Liver (tissue), 9 donors: Measurements from ENCODE around the gene ST8SIA5. TPM values are rescaled to one million over a fixed set of nuclear protein-coding genes. Genes with fewer than 3 reads are reported as not detected.

Experiments
- DNase-seq: peaks from one replicate; pipeline ENCODE4 v3.0.0-alpha.2; 2017; ENCODE audit warnings: low spot score
- H3K27ac ChIP-seq, 2 donors: one replicate each; pipeline ENCODE4 v1.7.0; 2013; ENCODE audit warnings: inconsistent platforms in 2 of 2, low read length in 2 of 2, control low read depth in 1 of 2, low read depth in 1 of 2, mild to moderate bottlenecking in 1 of 2
- H3K27me3 ChIP-seq, 4 donors: one replicate each; pipeline versions ENCODE4 v1.6.1 to v1.7.0; 2013; ENCODE audit warnings: low read length in 3 of 4, inconsistent platforms in 1 of 4, mild to moderate bottlenecking in 1 of 4, moderate library complexity in 1 of 4; ENCODE audit not compliant: control insufficient read depth in 4 of 4, insufficient read depth in 4 of 4
- H3K36me3 ChIP-seq, 4 donors: one replicate each; pipeline versions ENCODE4 v1.6.1 to v1.7.0; 2013; ENCODE audit warnings: low read length in 3 of 4, mild to moderate bottlenecking in 3 of 4, low read depth in 1 of 4, moderate library complexity in 1 of 4; ENCODE audit not compliant: control insufficient read depth in 4 of 4, insufficient read depth in 3 of 4
- H3K4me1 ChIP-seq, 4 donors: one replicate each; pipeline versions ENCODE4 v1.6.1 to v1.7.0; 2013; ENCODE audit warnings: low read length in 3 of 4, mild to moderate bottlenecking in 3 of 4, moderate library complexity in 1 of 4; ENCODE audit not compliant: control insufficient read depth in 4 of 4, insufficient read depth in 4 of 4
- H3K4me3 ChIP-seq, 3 donors: one replicate each; pipeline versions ENCODE4 v1.6.1 to v1.7.0; 2013; ENCODE audit warnings: low read length in 3 of 3, control low read depth in 1 of 3, low read depth in 1 of 3, mild to moderate bottlenecking in 1 of 3
- H3K9ac ChIP-seq, 2 donors: one replicate each; pipeline ENCODE4 v1.7.0; 2013; ENCODE audit warnings: low read length in 2 of 2, mild to moderate bottlenecking in 2 of 2, moderate library complexity in 2 of 2, control low read depth in 1 of 2, low read depth in 1 of 2
- H3K9me3 ChIP-seq, 4 donors: one replicate each; pipeline versions ENCODE4 v1.6.1 to v1.7.0; 2013; ENCODE audit warnings: low read length in 3 of 4; ENCODE audit not compliant: control insufficient read depth in 4 of 4
- ATF3 ChIP-seq: IDR thresholded peaks from 2 replicates; pipeline ENCODE4 v1.6.1; 2016; ENCODE audit warnings: antibody characterized with exemption
- EGR1 ChIP-seq, 2 donors: IDR thresholded peaks; 2 replicates each; pipeline ENCODE4 v1.6.1; 2016 to 2018; ENCODE audit warnings: antibody characterized with exemption in 2 of 2, low read depth in 2 of 2
- FOXA1 ChIP-seq: IDR thresholded peaks from 2 replicates; pipeline ENCODE4 v1.6.1; 2016; ENCODE audit warnings: antibody characterized with exemption
- FOXA2 ChIP-seq: IDR thresholded peaks from 2 replicates; pipeline ENCODE4 v1.6.1; 2016; ENCODE audit warnings: antibody characterized with exemption
- GABPA ChIP-seq, 2 donors: IDR thresholded peaks in 1 of 2; conservative IDR thresholded peaks in 1 of 2; 2 replicates each; pipeline ENCODE4 v1.6.1; 2016; ENCODE audit warnings: antibody characterized with exemption in 2 of 2, mild to moderate bottlenecking in 1 of 2, moderate library complexity in 1 of 2
- HNF4A ChIP-seq, 2 donors: conservative IDR thresholded peaks; 2 replicates each; pipeline ENCODE4 v1.6.1; 2016; ENCODE audit warnings: antibody characterized with exemption in 2 of 2, mild to moderate bottlenecking in 2 of 2
- HNF4G ChIP-seq: IDR thresholded peaks from 2 replicates; pipeline ENCODE4 v1.6.1; 2016; ENCODE audit warnings: antibody characterized with exemption
- JUND ChIP-seq, 2 donors: IDR thresholded peaks; 2 replicates each; pipeline ENCODE4 v1.6.1; 2016; ENCODE audit warnings: antibody characterized with exemption in 2 of 2
- MAX ChIP-seq: IDR thresholded peaks from 2 replicates; pipeline ENCODE4 v1.6.1; 2016; ENCODE audit warnings: antibody characterized with exemption
- NR2F2 ChIP-seq: IDR thresholded peaks from 2 replicates; pipeline ENCODE4 v1.6.1; 2016; ENCODE audit warnings: antibody characterized with exemption
- RAD21 ChIP-seq, 2 donors: IDR thresholded peaks; 2 replicates each; pipeline ENCODE4 v1.6.1; 2016; ENCODE audit warnings: antibody characterized with exemption in 2 of 2, mild to moderate bottlenecking in 2 of 2
- REST ChIP-seq: IDR thresholded peaks from 2 replicates; pipeline ENCODE4 v1.6.1; 2016; ENCODE audit warnings: antibody characterized with exemption, mild to moderate bottlenecking
- RXRA ChIP-seq, 2 donors: IDR thresholded peaks; 2 replicates each; pipeline ENCODE4 v1.6.1; 2017 to 2018; ENCODE audit warnings: antibody characterized with exemption in 2 of 2, mild to moderate bottlenecking in 1 of 2
- SP1 ChIP-seq: IDR thresholded peaks from 2 replicates; pipeline ENCODE4 v1.6.1; 2018; ENCODE audit warnings: antibody characterized with exemption, mild to moderate bottlenecking
- TAF1 ChIP-seq: conservative IDR thresholded peaks from 2 replicates; pipeline ENCODE4 v1.6.1; 2016; ENCODE audit warnings: antibody characterized with exemption, mild to moderate bottlenecking
- YY1 ChIP-seq: IDR thresholded peaks from 2 replicates; pipeline ENCODE4 v1.6.1; 2016; ENCODE audit warnings: antibody characterized with exemption, mild to moderate bottlenecking
- WGBS: extraction: QIAGEN DNeasy Blood & Tissue Kit; methylation state at CpG from one replicate; pipeline ENCODE4 v1.1.7; 2013; 5-methylcytosine and 5-hydroxymethylcytosine counted together
- polyA plus RNA-seq, 2 donors: library from polyadenylated mRNA; stranded (reverse) in 1 of 2; unstranded in 1 of 2; fragments of 200-250 nt in 1 of 2; fragments of >200 nt in 1 of 2; fragmentation: Nextera tagmentation in 1 of 2; extraction: Ambion mirVana in 1 of 2; gene quantifications; one replicate each; pipeline versions ENCODE4 v1.2.1 to v1.2.3, GENCODE V29; 2013 to 2015
- total RNA-seq, 2 donors: library from RNA; depleted of rRNA; stranded (reverse); fragments of >200 nt; gene quantifications; one replicate each; pipeline ENCODE4 v1.2.3, GENCODE V29; 2014
- TF ChIP-seq, protein P1 (sequence below): IDR thresholded peaks from 2 replicates; pipeline ENCODE4 v1.6.1; 2016; ENCODE audit warnings: antibody characterized with exemption
- TF ChIP-seq, protein P2 (sequence below): fragments of 150-350 bp; IDR thresholded peaks from 2 replicates; pipeline ENCODE4 v1.5.1; 2017; ENCODE audit warnings: improper control_type of control experiment, low read depth, low read length; ENCODE audit not compliant: missing input control
- donor health status: healthy.
- donor health status: healthy.
- donor health status: healthy.
- donor health status: healthy.
- donor health status: healthy.

ST8SIA5 gene
- total and polyA plus RNA-seq, 4 donors = under 0.01 to 0.12 (median 0.05) TPM; not detected in 1

GRCh38 chr18:46789088-46789487, 32.2 kb upstream of the ST8SIA5 start:
- no peak overlapping the region for H3K27ac ChIP-seq
- H3K4me1 ChIP-seq = no peaks in the 10 kb centered on the region
- H3K27me3 ChIP-seq = no peaks in the 10 kb centered on the region
- H3K9ac ChIP-seq = no peak overlapping the region
- no peak overlapping the region for H3K4me3 ChIP-seq
- H3K36me3 ChIP-seq = no peaks in the 10 kb centered on the region
- TF ChIP-seq HNF4A (conservative IDR thresholded peaks at IDR 0.05) = no peak
- no peak for TF ChIP-seq FOXA2
- TF ChIP-seq SP1 = no peak
- no peak for TF ChIP-seq RAD21 (IDR thresholded peaks at IDR 0.05)
- TF ChIP-seq NR2F2 = no peak
- TF ChIP-seq, protein P1, sequence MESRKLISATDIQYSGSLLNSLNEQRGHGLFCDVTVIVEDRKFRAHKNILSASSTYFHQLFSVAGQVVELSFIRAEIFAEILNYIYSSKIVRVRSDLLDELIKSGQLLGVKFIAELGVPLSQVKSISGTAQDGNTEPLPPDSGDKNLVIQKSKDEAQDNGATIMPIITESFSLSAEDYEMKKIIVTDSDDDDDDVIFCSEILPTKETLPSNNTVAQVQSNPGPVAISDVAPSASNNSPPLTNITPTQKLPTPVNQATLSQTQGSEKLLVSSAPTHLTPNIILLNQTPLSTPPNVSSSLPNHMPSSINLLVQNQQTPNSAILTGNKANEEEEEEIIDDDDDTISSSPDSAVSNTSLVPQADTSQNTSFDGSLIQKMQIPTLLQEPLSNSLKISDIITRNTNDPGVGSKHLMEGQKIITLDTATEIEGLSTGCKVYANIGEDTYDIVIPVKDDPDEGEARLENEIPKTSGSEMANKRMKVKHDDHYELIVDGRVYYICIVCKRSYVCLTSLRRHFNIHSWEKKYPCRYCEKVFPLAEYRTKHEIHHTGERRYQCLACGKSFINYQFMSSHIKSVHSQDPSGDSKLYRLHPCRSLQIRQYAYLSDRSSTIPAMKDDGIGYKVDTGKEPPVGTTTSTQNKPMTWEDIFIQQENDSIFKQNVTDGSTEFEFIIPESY = no peak
- no peak for TF ChIP-seq GABPA (IDR thresholded peaks at IDR 0.05 in 1 of 2, conservative IDR thresholded peaks at IDR 0.05 in 1 of 2)
- TF ChIP-seq ATF3 = no peak
- TF ChIP-seq MAX = no peak
- TF ChIP-seq, protein P2, sequence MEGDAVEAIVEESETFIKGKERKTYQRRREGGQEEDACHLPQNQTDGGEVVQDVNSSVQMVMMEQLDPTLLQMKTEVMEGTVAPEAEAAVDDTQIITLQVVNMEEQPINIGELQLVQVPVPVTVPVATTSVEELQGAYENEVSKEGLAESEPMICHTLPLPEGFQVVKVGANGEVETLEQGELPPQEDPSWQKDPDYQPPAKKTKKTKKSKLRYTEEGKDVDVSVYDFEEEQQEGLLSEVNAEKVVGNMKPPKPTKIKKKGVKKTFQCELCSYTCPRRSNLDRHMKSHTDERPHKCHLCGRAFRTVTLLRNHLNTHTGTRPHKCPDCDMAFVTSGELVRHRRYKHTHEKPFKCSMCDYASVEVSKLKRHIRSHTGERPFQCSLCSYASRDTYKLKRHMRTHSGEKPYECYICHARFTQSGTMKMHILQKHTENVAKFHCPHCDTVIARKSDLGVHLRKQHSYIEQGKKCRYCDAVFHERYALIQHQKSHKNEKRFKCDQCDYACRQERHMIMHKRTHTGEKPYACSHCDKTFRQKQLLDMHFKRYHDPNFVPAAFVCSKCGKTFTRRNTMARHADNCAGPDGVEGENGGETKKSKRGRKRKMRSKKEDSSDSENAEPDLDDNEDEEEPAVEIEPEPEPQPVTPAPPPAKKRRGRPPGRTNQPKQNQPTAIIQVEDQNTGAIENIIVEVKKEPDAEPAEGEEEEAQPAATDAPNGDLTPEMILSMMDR = no peak
- no peak for TF ChIP-seq HNF4G
- TF ChIP-seq FOXA1 = no peak
- no peak for TF ChIP-seq EGR1 (IDR thresholded peaks at IDR 0.05; ENCODE audit: low read depth in 2 of 2)
- no peak for TF ChIP-seq TAF1
- WGBS = 83% methylated on average over 4 of the region's 4 CpGs
- DNase-seq = no peak
- peaks cover 0 to 4% (median 2%) of the 10 kb centered on the region in 4 donors for H3K9me3 ChIP-seq

DNA sequence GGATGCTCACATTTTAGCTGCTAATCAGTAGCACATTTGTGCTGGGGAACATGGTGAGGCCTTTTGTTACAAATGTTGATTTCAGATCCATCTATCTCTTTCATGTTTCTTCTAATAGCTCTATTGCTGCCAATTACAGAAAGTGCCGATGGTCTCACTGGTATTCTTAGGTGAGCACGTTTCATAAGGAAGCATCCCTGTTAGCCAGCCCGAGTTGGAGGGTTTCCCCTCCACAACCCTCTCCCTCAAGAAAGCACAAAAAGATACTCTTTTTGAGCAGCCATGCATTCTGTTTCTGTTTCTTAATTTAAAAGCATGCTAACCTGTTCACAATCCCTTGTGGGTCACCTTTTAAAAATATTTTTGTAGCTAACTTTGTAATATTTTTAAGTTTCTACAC, 30.8 kb upstream of the ST8SIA5 start:
- 83% methylated on average over 3 of the region's 3 CpGs for WGBS
- H3K4me3 ChIP-seq = no peak overlapping the region
- H3K27me3 ChIP-seq = no peaks in the 10 kb centered on the region
- DNase-seq = no peak
- H3K9me3 ChIP-seq = peaks cover 0 to 4% (median 2%) of the 10 kb centered on the region in 4 donors
- H3K27ac ChIP-seq = no peak overlapping the region
- no peak overlapping the region for H3K9ac ChIP-seq
- TF ChIP-seq, protein P2 = no peak
- TF ChIP-seq EGR1 (IDR thresholded peaks at IDR 0.05; ENCODE audit: low read depth in 2 of 2) (no peak), RAD21 (IDR thresholded peaks at IDR 0.05) (no peak), JUND (IDR thresholded peaks at IDR 0.05) (no peak), FOXA2 (no peak), NR2F2 (no peak), YY1 (no peak), SP1 (no peak), ATF3 (no peak), FOXA1 (no peak), GABPA (IDR thresholded peaks at IDR 0.05 in 1 of 2, conservative IDR thresholded peaks at IDR 0.05 in 1 of 2) (no peak), HNF4G (no peak), RXRA (IDR thresholded peaks at IDR 0.05) (no peak), TAF1 (no peak), HNF4A (conservative IDR thresholded peaks at IDR 0.05) (no peak), MAX (no peak), REST (no peak)
- TF ChIP-seq, protein P1 = no peak
- H3K4me1 ChIP-seq = no peaks in the 10 kb centered on the region
- H3K36me3 ChIP-seq = no peaks in the 10 kb centered on the region
